Measurements from ENCODE around the gene ANO2.

Gene ANO2

GRCh38 chr12:5971194-5971850 lies 26.3 kb upstream of the ANO2 start:
- DNase-seq (ENCODE audit: low read depth) = no peak
- no peak overlapping the region for H3K4me3 ChIP-seq (ENCODE audit: low read depth, low read length)
- no peak for TF ChIP-seq CTCF (IDR thresholded peaks at IDR 0.05; ENCODE audit: low read depth, low read length, missing control alignments)

GRCh38 chr12:5969974-5970690 lies 25.1 kb upstream of the ANO2 start:
- DNase-seq (ENCODE audit: low read depth) = no peak
- no peak for TF ChIP-seq CTCF (IDR thresholded peaks at IDR 0.05; ENCODE audit: low read depth, low read length, missing control alignments)
- H3K4me3 ChIP-seq (ENCODE audit: low read depth, low read length) = no peak overlapping the region

- H3K4me3 ChIP-seq (ENCODE audit: low read depth, low read length) = no peak overlapping the region
- DNase-seq (ENCODE audit: low read depth) = no peak
- TF ChIP-seq CTCF (IDR thresholded peaks at IDR 0.05; ENCODE audit: low read depth, low read length, missing control alignments) = no peak
Observed at GRCh38 chr12:5969156-5969973, 24.3 kb upstream of the ANO2 start.

- no peak for DNase-seq (ENCODE audit: low read depth)
- no peak overlapping the region for H3K4me3 ChIP-seq (ENCODE audit: low read depth, low read length)
- TF ChIP-seq CTCF (IDR thresholded peaks at IDR 0.05; ENCODE audit: low read depth, low read length, missing control alignments) = no peak
Observed at GRCh38 chr12:5967645-5968415, 22.8 kb upstream of the ANO2 start.

- DNase-seq (ENCODE audit: low read depth) = no peak
- TF ChIP-seq CTCF (IDR thresholded peaks at IDR 0.05; ENCODE audit: low read depth, low read length, missing control alignments) = no peak
- H3K4me3 ChIP-seq (ENCODE audit: low read depth, low read length) = no peak overlapping the region
Observed at GRCh38 chr12:5966486-5967095, 21.5 kb upstream of the ANO2 start.

GRCh38 chr12:5965950-5966383 lies 20.9 kb upstream of the ANO2 start:
- no peak for DNase-seq (ENCODE audit: low read depth)

More at GRCh38 chr12:5965950-5966383, 20.9 kb upstream of the ANO2 start:
- no peak overlapping the region for H3K4me3 ChIP-seq (ENCODE audit: low read depth, low read length)
- peak; percentile 87 for TF ChIP-seq CTCF (IDR thresholded peaks at IDR 0.05; ENCODE audit: low read depth, low read length, missing control alignments)

Measured in GM12864 (cell line).